Endothelial cell (in vitro differentiated cells): Measurements from ENCODE around the gene RAB11FIP4. TPM values are rescaled to one million over a fixed set of nuclear protein-coding genes. Genes with fewer than 3 reads are reported as not detected.

ENCODE experiments used
- microRNA-seq: library from miRNA; unstranded; fragments of <30 nt; microRNA quantifications from one replicate; pipeline ENCODE4, GENCODE V29; 2020; ENCODE audit not compliant: unreplicated experiment
- total RNA-seq: library from RNA; stranded (reverse); fragmentation: NEBNext Ultra II Directional; extraction: Animal tissue kit (Norgen Biotek cat#: 25700); gene quantifications from one replicate; pipeline ENCODE4 v1.2.1, GENCODE V29; 2021; ENCODE audit not compliant: unreplicated experiment

The RAB11FIP4 gene
- total RNA-seq, 1 donor from 2014 or later: 0.92 TPM

Small RNAs within 50 kb of the gene (microRNA-seq; reads per million reads assigned to microRNA genes)
- gene MIR193A (278 reads per million, percentile 87 among the genes with 10 or more reads in this experiment), gene MIR365B (10.8 reads per million, percentile 60 among the genes with 10 or more reads in this experiment), gene MIR4725 (7.7 reads per million, percentile 55 among the genes with 10 or more reads in this experiment)

Other genes starting within 250 kb of the RAB11FIP4 start
- gene OMG, start 94.4 kb upstream of the RAB11FIP4 start, total RNA-seq: not detected
- not detected for gene EVI2B, start 77.6 kb upstream of the RAB11FIP4 start, total RNA-seq
- not detected for gene EVI2A, start 70.1 kb upstream of the RAB11FIP4 start, total RNA-seq